Activated CD8-positive, alpha-beta T cell treated with anti-CD3 and anti-CD28 coated beads for 36 hours (primary cell): ENCODE data around the gene CEACAM18. TPM values are rescaled to one million over a fixed set of nuclear protein-coding genes. Genes with fewer than 3 reads are reported as not detected.
A peak's percentile ranks its signal among the peaks of the same experiment; 100 is the strongest.
"Not testable (repeated sequence)": the region's sequence is repeated elsewhere in the genome, so short reads cannot be mapped to it uniquely, and the experiment has no call there.

Experiments used
- ATAC-seq: fragments of 200-7000 bp; cut with Tn5 transposase; one replicate; pipeline ENCODE4 v1.10.0; 2021; ENCODE audit warnings: mild to moderate bottlenecking, moderate library complexity
- CTCF ChIA-PET: fragments of 350-600 bp; sonication (Branson Sonifier 250); formaldehyde crosslinking; loops from one replicate; lab custom pipeline; 2021; ENCODE audit warnings: antibody characterized with exemption; lab: Charles Lee
- POLR2A ChIA-PET: fragments of 350-600 bp; sonication (Branson Sonifier 250); formaldehyde crosslinking; loops from one replicate; lab custom pipeline; 2021; ENCODE audit warnings: antibody characterized with exemption; lab: Charles Lee
- DNase-seq: peaks from one replicate; pipeline ENCODE4 v3.0.0-alpha.2; 2020
- H3K27ac Mint-ChIP-seq: one replicate; pipeline ENCODE4 v1.8.0; 2021; ENCODE audit warnings: mild to moderate bottlenecking, mixed read lengths
- H3K27me3 Mint-ChIP-seq: one replicate; pipeline ENCODE4 v1.8.0; 2021; ENCODE audit warnings: mixed read lengths
- H3K36me3 Mint-ChIP-seq: one replicate; pipeline ENCODE4 v1.8.0; 2021; ENCODE audit warnings: low read depth, mixed read lengths
- H3K4me1 Mint-ChIP-seq: one replicate; pipeline ENCODE4 v1.8.0; 2021; ENCODE audit warnings: low read depth, mixed read lengths
- H3K4me3 Mint-ChIP-seq: one replicate; pipeline ENCODE4 v1.8.0; 2021; ENCODE audit warnings: mild to moderate bottlenecking, moderate library complexity, mixed read lengths
- H3K9me3 Mint-ChIP-seq: one replicate; pipeline ENCODE4 v1.8.0; 2021; ENCODE audit warnings: mixed read lengths
- intact Hi-C: fragments of 100-400 bp; cut with micrococcal nuclease; formaldehyde crosslinking; loops from one replicate; pipeline ENCODE4 v1.10.0; 2022
- total RNA-seq, 2 experiments: library from RNA; stranded (reverse); gene quantifications; one replicate each; pipeline ENCODE4 v1.2.3, GENCODE V29; 2021
- TF ChIP-seq, protein P1 (sequence below): fragments of 200-600 bp; IDR thresholded peaks from one replicate; pipeline ENCODE4 v1.8.0; 2022; ENCODE audit warnings: antibody characterized with exemption, mild to moderate bottlenecking

The CEACAM18 gene
- total RNA-seq, 2 experiments from 2014 or later: not detected

DNA sequence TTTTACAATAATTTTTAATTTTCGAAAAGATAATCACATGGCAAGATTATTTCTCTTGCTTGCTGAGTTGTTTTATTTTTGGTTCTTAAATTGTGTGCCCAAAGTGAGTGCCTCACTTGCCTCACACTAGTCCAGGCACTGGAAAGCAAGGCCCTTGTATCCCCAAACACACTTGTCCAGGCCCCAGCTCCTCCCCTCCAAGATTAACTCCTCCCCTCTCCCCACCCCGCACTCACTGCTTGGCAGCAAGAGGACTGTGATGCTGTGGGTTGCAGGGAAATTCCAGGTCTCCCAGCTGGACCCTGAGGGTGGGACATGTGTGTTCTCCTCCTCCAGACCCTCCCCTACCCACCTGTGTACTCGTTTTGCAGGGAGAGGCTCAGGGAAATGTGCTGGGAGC lies 19.3 kb downstream of the CEACAM18 start:
- ChIA-PET POLR2A (no interaction called here), CTCF (interaction anchor here (1.5 to 2.0 kb wide), 2 partner anchors 18 to 24 kb away, joined by 4 to 9 read pairs; no protein-coding TSS in a partner anchor)

GRCh38 chr19:51500931-51501330 lies 22.6 kb downstream of the CEACAM18 start:
- H3K9me3 Mint-ChIP-seq, H3K27me3 Mint-ChIP-seq, DNase-seq, POLR2A ChIA-PET, H3K27ac Mint-ChIP-seq, CTCF ChIA-PET, intact Hi-C loops, H3K36me3 Mint-ChIP-seq: not testable (repeated sequence)
- peak; percentile 34 for ATAC-seq
- Mint-ChIP-seq H3K4me3 (peak overlapping the region; percentile 42), H3K4me1 (peaks cover 12% of the 10 kb centered on the region)

More for the DNA sequence above, 19.3 kb downstream of the CEACAM18 start:
- H3K9me3 Mint-ChIP-seq: no peaks in the 10 kb centered on the region
- TF ChIP-seq, protein P1, sequence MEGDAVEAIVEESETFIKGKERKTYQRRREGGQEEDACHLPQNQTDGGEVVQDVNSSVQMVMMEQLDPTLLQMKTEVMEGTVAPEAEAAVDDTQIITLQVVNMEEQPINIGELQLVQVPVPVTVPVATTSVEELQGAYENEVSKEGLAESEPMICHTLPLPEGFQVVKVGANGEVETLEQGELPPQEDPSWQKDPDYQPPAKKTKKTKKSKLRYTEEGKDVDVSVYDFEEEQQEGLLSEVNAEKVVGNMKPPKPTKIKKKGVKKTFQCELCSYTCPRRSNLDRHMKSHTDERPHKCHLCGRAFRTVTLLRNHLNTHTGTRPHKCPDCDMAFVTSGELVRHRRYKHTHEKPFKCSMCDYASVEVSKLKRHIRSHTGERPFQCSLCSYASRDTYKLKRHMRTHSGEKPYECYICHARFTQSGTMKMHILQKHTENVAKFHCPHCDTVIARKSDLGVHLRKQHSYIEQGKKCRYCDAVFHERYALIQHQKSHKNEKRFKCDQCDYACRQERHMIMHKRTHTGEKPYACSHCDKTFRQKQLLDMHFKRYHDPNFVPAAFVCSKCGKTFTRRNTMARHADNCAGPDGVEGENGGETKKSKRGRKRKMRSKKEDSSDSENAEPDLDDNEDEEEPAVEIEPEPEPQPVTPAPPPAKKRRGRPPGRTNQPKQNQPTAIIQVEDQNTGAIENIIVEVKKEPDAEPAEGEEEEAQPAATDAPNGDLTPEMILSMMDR: no peak
- intact Hi-C loops: no loop called here
- H3K27me3 Mint-ChIP-seq: peaks cover 18% of the 10 kb centered on the region
- DNase-seq (no peak), ATAC-seq (no peak)
- no peak overlapping the region for H3K27ac Mint-ChIP-seq
- peaks cover 16% of the 10 kb centered on the region for H3K4me1 Mint-ChIP-seq
- no peak overlapping the region for H3K4me3 Mint-ChIP-seq
- no peaks in the 10 kb centered on the region for H3K36me3 Mint-ChIP-seq

GRCh38 chr19:51501594-51502263 lies 23.4 kb downstream of the CEACAM18 start, which contains the start of gene SIGLEC12:
Gene SIGLEC12, minus strand, starts transcription at chr19:51501800. Its CDS starts 67 bp downstream, at chr19:51501733.
- intact Hi-C loops: no loop called here
- DNase-seq (peak; percentile 54), ATAC-seq (peak; percentile 56)
- Mint-ChIP-seq H3K4me3 (peak within 1 kb of the TSS; percentile 42), H3K9me3 (peaks cover 9% of the 10 kb centered on the region), H3K27ac (peak within 1 kb of the TSS; percentile 26), H3K4me1 (peaks cover 12% of the 10 kb centered on the region), H3K27me3 (peaks cover 2% of the 10 kb centered on the region), H3K36me3 (no peaks in the 10 kb centered on the region)
- TF ChIP-seq, protein P1: no peak
- ChIA-PET CTCF (no interaction called here), POLR2A (no interaction called here)

- Mint-ChIP-seq H3K9me3 (peaks cover 9% of the 10 kb centered on the region), H3K27me3 (peaks cover 2% of the 10 kb centered on the region), H3K36me3 (no peaks in the 10 kb centered on the region), H3K4me3 (no peak overlapping the region), H3K4me1 (peaks cover 12% of the 10 kb centered on the region), H3K27ac (no peak overlapping the region)
- TF ChIP-seq, protein P1: no peak
- intact Hi-C loops: no loop called here
- DNase-seq: no peak
- ATAC-seq: no peak
- CTCF ChIA-PET: interaction anchor here (0.6 to 3.7 kb wide), 3 partner anchors 11 to 230 kb away, joined by 3 to 12 read pairs (median 3); no protein-coding TSS in a partner anchor
- POLR2A ChIA-PET: no interaction called here
Measured at GRCh38 chr19:51503286-51503817, 25.0 kb downstream of the CEACAM18 start.

GRCh38 chr19:51503896-51504295 lies 25.6 kb downstream of the CEACAM18 start:
- intact Hi-C loops: no loop called here
- TF ChIP-seq, protein P1: no peak
- DNase-seq: no peak
- CTCF ChIA-PET: interaction anchor here (0.6 to 3.7 kb wide), 4 partner anchors 10 to 231 kb away, joined by 3 to 15 read pairs (median 10); no protein-coding TSS in a partner anchor
- POLR2A ChIA-PET: no interaction called here
- H3K27me3 Mint-ChIP-seq: no peaks in the 10 kb centered on the region
- H3K4me3 Mint-ChIP-seq: no peak overlapping the region
- H3K9me3 Mint-ChIP-seq: peaks cover 9% of the 10 kb centered on the region
- peaks cover 12% of the 10 kb centered on the region for H3K4me1 Mint-ChIP-seq
- no peaks in the 10 kb centered on the region for H3K36me3 Mint-ChIP-seq
- H3K27ac Mint-ChIP-seq: no peak overlapping the region
- ATAC-seq: no peak
